Measurements from ENCODE around the gene THRA. TPM values are rescaled to one million over a fixed set of nuclear protein-coding genes. Genes with fewer than 3 reads are reported as not detected.

The THRA gene
- polyA plus RNA-seq, 4 donors = 22.4 to 67.5 (median 43.4) TPM

DNA sequence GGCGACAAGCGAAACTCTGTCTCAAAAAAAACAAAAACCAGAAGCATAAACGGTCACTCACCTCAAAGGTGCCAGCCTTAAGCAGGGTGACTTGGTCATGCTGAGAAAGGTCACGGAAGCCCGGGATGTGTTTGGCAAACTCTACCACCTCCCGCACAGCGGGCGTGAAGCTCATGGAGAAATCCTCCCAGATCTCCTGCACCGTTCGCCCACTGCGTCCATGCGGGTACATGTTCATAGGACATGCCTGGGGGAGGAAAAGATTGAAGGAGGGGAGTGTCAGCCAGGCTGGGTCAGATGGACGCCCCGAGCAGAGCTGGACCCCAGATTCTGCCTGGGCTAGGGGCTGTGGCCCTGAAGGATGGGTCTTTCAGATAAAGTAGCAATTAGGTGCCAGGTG is 32.1 kb downstream of the THRA start:
- peaks cover 9 to 76% (median 20%) of the 10 kb centered on the region in 3 donors for H3K36me3 ChIP-seq (ENCODE audit: control insufficient read depth in 3 of 3, insufficient read depth in 2 of 3, low read depth in 1 of 3, low read length in 3 of 3)
- no peak for FAIRE-seq
- H3K27ac ChIP-seq (ENCODE audit: low read depth in 1 of 3, low read length in 2 of 3) = peak overlapping the region in 2 of 3 donors; percentile 69 to 96
- no peak overlapping the region for H3K4me3 ChIP-seq (ENCODE audit: low read depth in 1 of 3, low read length in 3 of 3)
- no peaks in the 10 kb centered on the region for H3K27me3 ChIP-seq (ENCODE audit: control insufficient read depth in 3 of 3, insufficient read depth in 3 of 3, low read length in 3 of 3)
- no peaks in the 10 kb centered on the region for H3K9me3 ChIP-seq (ENCODE audit: control insufficient read depth in 2 of 2, insufficient read depth in 1 of 2, low read depth in 1 of 2, low read length in 1 of 2)
- peaks cover 2 to 38% (median 12%) of the 10 kb centered on the region in 3 donors for H3K4me1 ChIP-seq (ENCODE audit: control insufficient read depth in 3 of 3, insufficient read depth in 2 of 3, low read depth in 1 of 3, low read length in 2 of 3)
- WGBS, 3 donors = 72 to 86% (median 78%) methylated on average over 14 of the region's 14 CpGs
- DNase-seq = no peak

- H3K4me3 ChIP-seq (ENCODE audit: low read depth in 1 of 3, low read length in 3 of 3) = no peak overlapping the region
- DNase-seq (no peak), FAIRE-seq (no peak)
- H3K4me1 ChIP-seq (ENCODE audit: control insufficient read depth in 3 of 3, insufficient read depth in 2 of 3, low read depth in 1 of 3, low read length in 2 of 3) = peaks cover 2 to 40% (median 12%) of the 10 kb centered on the region in 3 donors
- peaks cover 7 to 70% (median 20%) of the 10 kb centered on the region in 3 donors for H3K36me3 ChIP-seq (ENCODE audit: control insufficient read depth in 3 of 3, insufficient read depth in 2 of 3, low read depth in 1 of 3, low read length in 3 of 3)
- H3K27me3 ChIP-seq (ENCODE audit: control insufficient read depth in 3 of 3, insufficient read depth in 3 of 3, low read length in 3 of 3) = no peaks in the 10 kb centered on the region
- peak overlapping the region in 2 of 3 donors; percentile 69 to 96 for H3K27ac ChIP-seq (ENCODE audit: low read depth in 1 of 3, low read length in 2 of 3)
- WGBS, 3 donors = 33 to 55% (median 48%) methylated on average over 17 of the region's 17 CpGs
- no peaks in the 10 kb centered on the region for H3K9me3 ChIP-seq (ENCODE audit: control insufficient read depth in 2 of 2, insufficient read depth in 1 of 2, low read depth in 1 of 2, low read length in 1 of 2)
These were observed 32.7 kb downstream of the THRA start for GRCh38 chr17:40095351-40095943.

- no peak for FAIRE-seq
- 48 to 73% (median 54%) methylated on average over 23 of the region's 23 CpGs for WGBS, 3 donors
These were observed 33.4 kb downstream of the THRA start for GRCh38 chr17:40095944-40096791.

GRCh38 chr17:40097087-40097486 is 34.3 kb downstream of the THRA start:
- 76 to 88% (median 87%) methylated on average over 10 of the region's 10 CpGs for whole genome bisulfite sequencing, 3 donors
- FAIRE-seq = no peak
- Histone ChIP-seq H3K27ac (ENCODE audit: low read depth in 1 of 3, low read length in 2 of 3) (peak overlapping the region; percentile 93 to 99 (median 96)), H3K4me3 (ENCODE audit: low read depth in 1 of 3, low read length in 3 of 3) (no peak overlapping the region), H3K9me3 (ENCODE audit: control insufficient read depth in 2 of 2, insufficient read depth in 1 of 2, low read depth in 1 of 2, low read length in 1 of 2) (no peaks in the 10 kb centered on the region), H3K4me1 (ENCODE audit: control insufficient read depth in 3 of 3, insufficient read depth in 2 of 3, low read depth in 1 of 3, low read length in 2 of 3) (peaks cover 2 to 55% (median 16%) of the 10 kb centered on the region in 3 donors), H3K36me3 (ENCODE audit: control insufficient read depth in 3 of 3, insufficient read depth in 2 of 3, low read depth in 1 of 3, low read length in 3 of 3) (peaks cover 7 to 54% (median 20%) of the 10 kb centered on the region in 3 donors), H3K27me3 (ENCODE audit: control insufficient read depth in 3 of 3, insufficient read depth in 3 of 3, low read length in 3 of 3) (no peaks in the 10 kb centered on the region)
- no peak for DNase-seq

More at GRCh38 chr17:40095944-40096791, 33.4 kb downstream of the THRA start:
- DNase-seq = peak; percentile 38 to 65
- peaks cover 2 to 46% (median 12%) of the 10 kb centered on the region in 3 donors for H3K4me1 ChIP-seq (ENCODE audit: control insufficient read depth in 3 of 3, insufficient read depth in 2 of 3, low read depth in 1 of 3, low read length in 2 of 3)
- peak overlapping the region; percentile 26 to 99 (median 96) for H3K27ac ChIP-seq (ENCODE audit: low read depth in 1 of 3, low read length in 2 of 3)
- peaks cover 7 to 63% (median 20%) of the 10 kb centered on the region in 3 donors for H3K36me3 ChIP-seq (ENCODE audit: control insufficient read depth in 3 of 3, insufficient read depth in 2 of 3, low read depth in 1 of 3, low read length in 3 of 3)
- no peak overlapping the region for H3K4me3 ChIP-seq (ENCODE audit: low read depth in 1 of 3, low read length in 3 of 3)
- no peaks in the 10 kb centered on the region for H3K27me3 ChIP-seq (ENCODE audit: control insufficient read depth in 3 of 3, insufficient read depth in 3 of 3, low read length in 3 of 3)
- no peaks in the 10 kb centered on the region for H3K9me3 ChIP-seq (ENCODE audit: control insufficient read depth in 2 of 2, insufficient read depth in 1 of 2, low read depth in 1 of 2, low read length in 1 of 2)

DNA sequence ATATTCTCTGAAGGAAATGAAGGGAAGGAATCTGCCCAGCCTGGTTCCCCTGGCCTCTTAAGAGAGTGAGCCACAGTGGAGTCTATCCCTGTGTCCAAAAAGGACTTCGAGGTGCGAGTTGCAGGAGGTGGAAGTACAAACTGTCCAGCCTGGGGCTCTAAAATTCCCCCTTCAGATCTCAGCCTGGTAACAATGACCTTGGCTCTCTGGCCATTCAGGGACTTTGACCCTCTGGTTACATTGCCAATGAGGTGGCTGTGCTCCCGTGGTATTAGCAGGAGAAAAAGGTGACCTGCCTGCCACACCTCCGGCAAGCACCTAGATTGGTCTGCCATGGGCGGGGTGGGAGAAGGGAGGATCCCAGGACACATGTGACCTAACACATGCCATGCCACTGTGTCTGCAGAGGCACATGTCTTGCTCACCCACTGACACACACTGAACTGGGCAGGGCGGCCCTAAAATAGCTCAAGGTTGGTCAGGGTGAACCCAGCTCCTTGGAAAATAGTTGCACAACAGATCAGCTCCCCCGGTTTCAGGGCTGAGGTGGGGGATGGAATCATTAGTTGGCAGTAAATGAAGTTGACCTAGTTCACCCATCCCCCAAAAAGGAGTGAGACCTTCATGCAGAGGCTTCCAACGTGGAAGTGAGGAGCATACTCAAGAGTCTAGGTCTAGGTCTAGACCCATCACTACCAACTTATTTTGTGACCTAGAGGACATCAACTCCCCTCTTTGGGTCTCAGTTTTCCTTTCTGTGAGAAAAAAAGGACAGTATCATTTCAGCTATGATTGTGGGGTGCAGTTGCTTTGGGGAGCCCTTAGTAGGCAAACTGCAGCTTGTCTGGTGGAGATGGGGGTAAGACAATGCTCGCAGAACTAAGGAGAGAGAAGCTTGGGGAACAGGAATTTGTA is 35.4 kb downstream of the THRA start:
- no peaks in the 10 kb centered on the region for H3K27me3 ChIP-seq (ENCODE audit: control insufficient read depth in 3 of 3, insufficient read depth in 3 of 3, low read length in 3 of 3)
- peak overlapping the region in 1 of 3 donors; percentile 34 for H3K4me3 ChIP-seq (ENCODE audit: low read depth in 1 of 3, low read length in 3 of 3)
- FAIRE-seq = no peak
- no peaks in the 10 kb centered on the region for H3K9me3 ChIP-seq (ENCODE audit: control insufficient read depth in 2 of 2, insufficient read depth in 1 of 2, low read depth in 1 of 2, low read length in 1 of 2)
- 17 to 40% (median 21%) methylated on average over 9 of the region's 9 CpGs for WGBS, 3 donors
- DNase-seq = peak; percentile 92 to 99
- H3K36me3 ChIP-seq (ENCODE audit: control insufficient read depth in 3 of 3, insufficient read depth in 2 of 3, low read depth in 1 of 3, low read length in 3 of 3) = peaks cover 7 to 43% (median 20%) of the 10 kb centered on the region in 3 donors
- H3K4me1 ChIP-seq (ENCODE audit: control insufficient read depth in 3 of 3, insufficient read depth in 2 of 3, low read depth in 1 of 3, low read length in 2 of 3) = peaks cover 6 to 60% (median 18%) of the 10 kb centered on the region in 3 donors
- peak overlapping the region; percentile 93 to 99 (median 96) for H3K27ac ChIP-seq (ENCODE audit: low read depth in 1 of 3, low read length in 2 of 3)

GRCh38 chr17:40098846-40099618 is 36.3 kb downstream of the THRA start:
- peak overlapping the region; percentile 62 to 68 (median 66) for H3K4me3 ChIP-seq (ENCODE audit: low read depth in 1 of 3, low read length in 3 of 3)
- peak; percentile 99 to 100 for DNase-seq
- 0 to 1% (median 1%) methylated on average over 39 to 52 of the region's 52 CpGs for WGBS, 3 donors
- H3K9me3 ChIP-seq (ENCODE audit: control insufficient read depth in 2 of 2, insufficient read depth in 1 of 2, low read depth in 1 of 2, low read length in 1 of 2) = no peaks in the 10 kb centered on the region
- no peak for FAIRE-seq
- no peaks in the 10 kb centered on the region for H3K27me3 ChIP-seq (ENCODE audit: control insufficient read depth in 3 of 3, insufficient read depth in 3 of 3, low read length in 3 of 3)
- H3K27ac ChIP-seq (ENCODE audit: low read depth in 1 of 3, low read length in 2 of 3) = peak overlapping the region; percentile 93 to 99 (median 96)
- H3K36me3 ChIP-seq (ENCODE audit: control insufficient read depth in 3 of 3, insufficient read depth in 2 of 3, low read depth in 1 of 3, low read length in 3 of 3) = peaks cover 3 to 35% (median 12%) of the 10 kb centered on the region in 3 donors
- peaks cover 11 to 69% (median 24%) of the 10 kb centered on the region in 3 donors for H3K4me1 ChIP-seq (ENCODE audit: control insufficient read depth in 3 of 3, insufficient read depth in 2 of 3, low read depth in 1 of 3, low read length in 2 of 3)

DNA sequence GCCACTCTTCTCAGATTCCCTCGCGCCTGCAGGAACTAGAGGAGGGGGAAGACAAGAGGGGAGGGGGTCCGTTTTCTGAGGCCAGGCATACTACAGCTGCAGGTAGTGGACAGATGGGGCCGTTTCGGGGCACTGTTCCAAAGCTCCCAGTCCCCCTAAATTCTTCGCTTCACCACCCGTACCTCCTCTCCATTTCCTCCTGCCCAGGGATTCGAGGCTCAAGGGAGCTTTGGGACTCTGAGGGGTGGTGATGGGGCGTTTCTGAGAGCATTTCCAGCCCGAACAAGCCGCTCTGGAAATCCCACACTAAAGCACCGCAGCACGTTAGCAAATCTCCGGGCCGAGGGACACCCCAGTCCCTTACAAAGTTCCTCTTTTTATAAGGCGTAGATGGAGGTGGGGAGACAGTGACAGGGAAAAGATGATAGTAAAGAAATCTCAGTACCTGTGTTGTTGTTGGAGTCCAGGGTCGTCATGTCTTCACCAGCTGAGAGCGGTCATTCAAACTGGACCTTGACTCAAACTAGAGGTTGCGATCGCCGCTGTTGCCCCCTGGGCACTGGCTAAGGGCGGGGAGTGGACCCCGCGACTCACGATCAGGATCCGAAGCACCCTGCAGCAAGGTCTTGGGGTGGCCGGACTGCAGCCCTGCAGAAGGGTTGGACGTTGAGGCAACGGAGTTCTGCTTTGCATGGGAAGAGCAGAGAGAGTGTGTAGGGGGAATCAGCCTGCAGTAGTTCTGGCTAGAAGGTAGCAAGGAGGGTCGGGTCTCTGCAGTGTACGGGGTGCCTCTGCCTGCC is 37.1 kb downstream of the THRA start:
- 1 to 3% (median 3%) methylated on average over 30 to 31 of the region's 31 CpGs for WGBS, 3 donors
- peaks cover 0 to 27% (median 9%) of the 10 kb centered on the region in 3 donors for H3K36me3 ChIP-seq (ENCODE audit: control insufficient read depth in 3 of 3, insufficient read depth in 2 of 3, low read depth in 1 of 3, low read length in 3 of 3)
- peak overlapping the region; percentile 86 to 96 (median 96) for H3K27ac ChIP-seq (ENCODE audit: low read depth in 1 of 3, low read length in 2 of 3)
- H3K4me3 ChIP-seq (ENCODE audit: low read depth in 1 of 3, low read length in 3 of 3) = peak overlapping the region; percentile 62 to 68 (median 66)
- H3K4me1 ChIP-seq (ENCODE audit: control insufficient read depth in 3 of 3, insufficient read depth in 2 of 3, low read depth in 1 of 3, low read length in 2 of 3) = peaks cover 11 to 77% (median 24%) of the 10 kb centered on the region in 3 donors
- FAIRE-seq = no peak
- no peaks in the 10 kb centered on the region for H3K9me3 ChIP-seq (ENCODE audit: control insufficient read depth in 2 of 2, insufficient read depth in 1 of 2, low read depth in 1 of 2, low read length in 1 of 2)
- DNase-seq = no peak
- no peaks in the 10 kb centered on the region for H3K27me3 ChIP-seq (ENCODE audit: control insufficient read depth in 3 of 3, insufficient read depth in 3 of 3, low read length in 3 of 3)
